ENCODE measurements around the gene AP1S2. TPM values are rescaled to one million over a fixed set of nuclear protein-coding genes. Genes with fewer than 3 reads are reported as not detected.

The AP1S2 gene
- total RNA-seq, 2 donors from 2014 or later, result 133 to 220 TPM

- Histone ChIP-seq H3K9me3 (ENCODE audit: control insufficient read depth, low read length) (no peaks in the 10 kb centered on the region), H3K27me3 (ENCODE audit: control insufficient read depth, insufficient read depth, low read length, poor library complexity, severe bottlenecking) (no peaks in the 10 kb centered on the region), H3K36me3 (ENCODE audit: control insufficient read depth, insufficient read depth, low read length) (peaks cover 66% of the 10 kb centered on the region), H3K4me1 (ENCODE audit: control insufficient read depth, insufficient read depth, low read length) (peaks cover 6% of the 10 kb centered on the region), H3K4me3 (ENCODE audit: low read length) (peak overlapping the region; percentile 74), H3K27ac (ENCODE audit: low read depth, low read length) (no peak overlapping the region), H3K9ac (ENCODE audit: extremely low read depth, low read length, poor library complexity, severe bottlenecking) (no peak overlapping the region)
- Mint-ChIP-seq H3K27me3 (ENCODE audit: insufficient read depth) (no peaks in the 10 kb centered on the region), H3K4me3 (peak overlapping the region; percentile 0), H3K9me3 (no peaks in the 10 kb centered on the region), H3K27ac (no peak overlapping the region), H3K4me1 (peaks cover 51% of the 10 kb centered on the region), H3K36me3 (ENCODE audit: low read depth) (peaks cover 61% of the 10 kb centered on the region)
- TF ChIP-seq CTCF (conservative IDR thresholded peaks at IDR 0.05), result peak; percentile 80
- peak; percentile 55 for DNase-seq
- 46% methylated on average over 5 of the region's 5 CpGs; no CpG with 5 or more reads in 1 of the 2 experiments for WGBS, 2 experiments (ENCODE audit: insufficient coverage in 1 of 2, insufficient read length in 1 of 2)
Measured at GRCh38 chrX:15849555-15849954, 5.1 kb downstream of the AP1S2 start.

DNA sequence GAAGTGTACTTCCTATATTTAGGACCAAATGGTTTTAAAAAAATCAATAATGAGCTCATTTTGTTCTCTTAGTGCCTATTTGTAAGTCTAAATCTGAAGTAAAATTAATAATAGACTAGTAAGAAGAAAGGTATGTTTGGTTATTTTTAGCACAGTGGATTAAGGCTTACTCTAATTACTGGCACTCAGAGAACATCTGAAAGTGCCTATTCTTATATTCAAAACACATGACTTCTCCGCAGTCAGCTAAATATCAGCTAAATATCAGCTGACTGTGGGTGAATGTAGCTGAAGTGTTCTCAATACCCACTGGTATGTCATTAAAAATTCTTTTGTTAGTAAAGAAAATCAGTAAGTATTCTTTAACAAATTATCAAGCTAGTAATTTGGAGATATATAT, 6.0 kb downstream of the AP1S2 start:
- Mint-ChIP-seq H3K27me3 (ENCODE audit: insufficient read depth) (no peaks in the 10 kb centered on the region), H3K27ac (no peak overlapping the region), H3K4me1 (peaks cover 51% of the 10 kb centered on the region), H3K9me3 (no peaks in the 10 kb centered on the region), H3K4me3 (no peak overlapping the region), H3K36me3 (ENCODE audit: low read depth) (peaks cover 71% of the 10 kb centered on the region)
- Histone ChIP-seq H3K4me3 (ENCODE audit: low read length) (peak overlapping the region; percentile 74), H3K27me3 (ENCODE audit: control insufficient read depth, insufficient read depth, low read length, poor library complexity, severe bottlenecking) (no peaks in the 10 kb centered on the region), H3K9me3 (ENCODE audit: control insufficient read depth, low read length) (no peaks in the 10 kb centered on the region), H3K4me1 (ENCODE audit: control insufficient read depth, insufficient read depth, low read length) (peaks cover 6% of the 10 kb centered on the region), H3K27ac (ENCODE audit: low read depth, low read length) (no peak overlapping the region), H3K9ac (ENCODE audit: extremely low read depth, low read length, poor library complexity, severe bottlenecking) (no peak overlapping the region), H3K36me3 (ENCODE audit: control insufficient read depth, insufficient read depth, low read length) (peaks cover 75% of the 10 kb centered on the region)
- no peak for DNase-seq
- no peak for TF ChIP-seq CTCF (conservative IDR thresholded peaks at IDR 0.05)
- whole genome bisulfite sequencing, 2 experiments (ENCODE audit: insufficient coverage in 1 of 2, insufficient read length in 1 of 2), result no CpG with 5 or more reads among the region's 1 CpG

- Histone ChIP-seq H3K4me1 (ENCODE audit: control insufficient read depth, insufficient read depth, low read length) (peaks cover 4% of the 10 kb centered on the region), H3K9ac (ENCODE audit: extremely low read depth, low read length, poor library complexity, severe bottlenecking) (no peak overlapping the region), H3K9me3 (ENCODE audit: control insufficient read depth, low read length) (no peaks in the 10 kb centered on the region), H3K27me3 (ENCODE audit: control insufficient read depth, insufficient read depth, low read length, poor library complexity, severe bottlenecking) (no peaks in the 10 kb centered on the region), H3K27ac (ENCODE audit: low read depth, low read length) (no peak overlapping the region), H3K36me3 (ENCODE audit: control insufficient read depth, insufficient read depth, low read length) (peaks cover 90% of the 10 kb centered on the region), H3K4me3 (ENCODE audit: low read length) (no peak overlapping the region)
- no peak for TF ChIP-seq CTCF (conservative IDR thresholded peaks at IDR 0.05)
- no peak for DNase-seq
- H3K4me3 Mint-ChIP-seq, result no peak overlapping the region
- H3K27ac Mint-ChIP-seq, result peak overlapping the region; percentile 30
- H3K4me1 Mint-ChIP-seq, result peaks cover 20% of the 10 kb centered on the region
- peaks cover 83% of the 10 kb centered on the region for H3K36me3 Mint-ChIP-seq (ENCODE audit: low read depth)
- H3K9me3 Mint-ChIP-seq, result no peaks in the 10 kb centered on the region
- no peaks in the 10 kb centered on the region for H3K27me3 Mint-ChIP-seq (ENCODE audit: insufficient read depth)
Measured at GRCh38 chrX:15843960-15844359, 10.7 kb downstream of the AP1S2 start.

All from endodermal cell (in vitro differentiated cells).